ENCODE data around the gene MYOF.
"Not testable (repeated sequence)": the region's sequence is repeated elsewhere in the genome, so short reads cannot be mapped to it uniquely, and the experiment has no call there.

Gene MYOF

DNA sequence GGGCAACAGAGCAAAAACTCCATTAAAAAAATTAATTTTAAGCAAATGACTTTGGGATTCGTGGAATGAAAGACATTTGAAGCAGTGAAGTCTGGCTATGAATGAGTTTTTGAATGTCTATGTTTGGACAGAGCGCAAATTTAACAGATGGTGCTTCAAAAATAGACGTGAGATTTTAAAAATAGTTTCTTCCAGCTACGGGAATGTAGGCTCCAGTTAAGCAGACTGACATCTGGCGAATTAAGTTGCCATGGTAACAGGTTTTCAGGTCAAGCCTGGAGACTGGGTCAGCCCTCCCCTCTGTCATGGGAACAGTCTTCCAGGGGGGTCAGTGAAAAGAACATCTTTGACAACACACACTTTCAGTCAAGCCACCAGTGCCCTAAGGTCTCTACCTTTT lies 62.0 kb downstream of the MYOF start:
- no peak for DNase-seq

DNA sequence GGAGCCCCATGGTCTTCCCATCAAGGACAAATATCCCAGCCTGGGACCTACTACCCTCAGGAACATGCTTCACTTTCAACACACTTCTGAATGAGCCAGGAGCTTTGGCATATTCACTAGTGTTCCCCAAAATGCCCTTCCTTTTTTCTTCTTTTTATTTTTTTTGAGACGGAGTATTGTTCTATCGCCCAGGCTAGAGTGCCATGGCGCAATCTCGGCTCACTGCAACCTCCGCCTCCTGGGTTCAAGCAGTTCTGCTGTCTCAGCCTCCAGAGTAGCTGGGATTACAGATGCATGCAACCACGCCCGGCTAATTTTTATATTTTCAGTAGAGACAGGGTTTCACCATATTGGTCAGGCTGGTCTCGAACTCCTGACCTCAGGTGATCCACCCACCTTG lies 63.1 kb downstream of the MYOF start:
- not testable (repeated sequence) for DNase-seq

DNA sequence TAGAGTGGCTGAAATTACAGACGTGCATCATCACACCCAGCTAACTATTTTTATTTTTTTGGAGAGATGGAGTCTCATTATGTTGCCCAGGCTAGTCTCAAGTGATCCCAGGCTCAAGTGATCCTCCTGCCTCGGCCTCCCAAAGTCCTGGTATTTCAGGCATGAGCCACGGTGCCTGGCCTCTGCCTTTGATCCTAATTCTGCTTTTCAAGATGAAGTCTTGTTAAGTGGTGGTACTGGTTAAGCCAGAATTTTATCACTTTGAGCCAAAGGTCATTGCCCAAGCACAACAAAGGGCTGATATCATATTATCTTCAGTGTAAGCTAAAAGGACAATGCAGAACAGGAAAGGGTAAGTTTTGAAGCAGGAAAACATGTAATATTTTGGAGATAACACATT lies 64.2 kb downstream of the MYOF start:
- DNase-seq: no peak

DNA sequence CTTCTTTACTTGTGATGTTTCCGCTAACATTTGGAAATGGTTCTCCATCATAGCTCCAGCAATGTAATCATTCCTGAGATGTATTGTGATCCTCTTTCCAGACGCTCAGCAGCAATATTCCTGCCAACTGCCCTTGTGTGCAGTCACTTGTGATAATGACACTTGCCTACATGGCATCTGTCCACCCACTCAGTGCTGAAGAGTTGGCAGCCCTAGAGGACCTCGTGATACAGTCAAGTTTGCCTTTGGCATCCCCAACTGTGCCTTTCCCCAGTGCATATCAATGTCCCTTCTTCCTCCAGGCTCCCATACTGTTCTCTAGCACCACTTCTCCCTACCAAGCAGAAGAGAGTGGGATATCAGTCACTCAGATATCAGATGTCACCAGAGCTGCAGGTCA lies 64.9 kb downstream of the MYOF start:
- DNase-seq: no peak

DNA sequence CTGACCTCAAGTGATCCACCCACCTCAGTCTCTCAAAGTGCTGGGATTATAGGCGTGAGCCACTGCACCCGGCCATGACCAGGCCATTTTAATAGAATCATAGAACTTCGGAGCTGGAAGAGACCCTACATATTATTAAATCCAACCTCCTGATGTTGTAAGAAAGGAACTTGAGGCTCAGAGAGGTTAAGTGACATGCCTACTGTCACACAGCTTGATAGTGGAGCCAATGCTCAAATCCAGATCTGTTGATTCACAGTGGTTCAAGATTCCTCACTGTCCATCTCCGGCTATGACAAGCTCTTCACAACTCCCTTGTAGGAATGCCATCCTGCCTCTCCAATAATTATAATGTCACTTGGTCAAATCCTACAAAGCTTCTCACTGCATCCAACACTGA lies 65.3 kb downstream of the MYOF start:
- DNase-seq: no peak

DNA sequence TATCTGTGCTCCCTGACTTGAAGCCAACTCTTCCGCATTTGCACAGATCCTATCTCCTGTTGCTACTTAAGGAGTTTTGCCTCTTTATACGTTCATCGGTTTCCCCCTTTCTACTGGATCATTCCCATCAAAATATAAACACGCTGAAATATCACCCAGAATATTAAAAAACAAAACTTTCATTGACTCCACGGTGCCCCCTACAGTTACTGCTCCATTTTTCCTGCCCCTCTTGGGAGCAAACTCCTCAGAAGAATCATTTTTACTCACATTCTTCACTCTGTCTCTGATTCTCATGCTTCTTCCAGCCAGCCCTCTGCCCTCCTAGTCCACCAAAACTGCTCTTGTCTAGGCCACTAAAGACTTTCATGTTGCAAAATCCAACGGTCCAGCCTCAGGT lies 66.4 kb downstream of the MYOF start:
- DNase-seq: no peak

DNA sequence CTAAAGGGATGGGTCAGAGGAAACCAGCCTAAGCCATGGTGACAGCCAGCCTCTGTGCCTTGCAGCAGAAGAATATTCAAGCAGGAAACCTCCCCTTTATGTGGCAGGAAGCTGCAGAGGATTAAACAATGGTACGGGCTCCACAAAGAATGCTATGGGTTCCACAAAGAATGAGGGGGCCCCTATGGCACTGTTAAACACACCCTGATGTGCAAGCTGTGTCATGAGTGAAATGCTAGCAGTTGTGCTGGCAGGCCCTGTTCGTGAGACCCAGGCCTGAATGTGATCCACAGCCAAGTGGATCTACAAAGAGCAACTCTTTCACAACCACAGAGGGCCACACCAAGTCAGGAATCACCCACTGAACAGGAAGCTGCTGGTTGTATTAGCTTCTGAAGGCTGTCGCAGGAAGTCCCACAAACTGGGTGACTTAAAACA lies 68.9 kb downstream of the MYOF start:
- no peak for DNase-seq

DNA sequence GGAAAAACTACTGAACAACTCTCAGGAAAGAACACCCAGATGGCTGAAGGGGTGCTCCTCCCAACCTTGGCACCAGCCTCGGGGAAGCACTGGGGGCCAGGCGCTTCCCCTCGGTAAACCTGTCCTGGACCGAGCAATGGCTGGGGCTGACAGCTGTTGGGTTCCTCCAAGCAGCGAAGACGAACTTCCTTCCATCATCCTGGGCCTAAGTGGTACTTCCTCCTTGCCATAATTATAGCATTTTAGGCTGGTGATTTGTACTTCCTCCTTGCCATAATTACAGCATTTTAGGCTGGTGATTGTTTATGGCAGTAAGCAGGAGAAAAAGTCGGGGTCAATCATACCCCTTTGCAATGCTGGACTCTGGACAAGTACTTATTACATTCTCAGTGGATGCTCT lies 69.3 kb downstream of the MYOF start:
- no peak for DNase-seq

DNA sequence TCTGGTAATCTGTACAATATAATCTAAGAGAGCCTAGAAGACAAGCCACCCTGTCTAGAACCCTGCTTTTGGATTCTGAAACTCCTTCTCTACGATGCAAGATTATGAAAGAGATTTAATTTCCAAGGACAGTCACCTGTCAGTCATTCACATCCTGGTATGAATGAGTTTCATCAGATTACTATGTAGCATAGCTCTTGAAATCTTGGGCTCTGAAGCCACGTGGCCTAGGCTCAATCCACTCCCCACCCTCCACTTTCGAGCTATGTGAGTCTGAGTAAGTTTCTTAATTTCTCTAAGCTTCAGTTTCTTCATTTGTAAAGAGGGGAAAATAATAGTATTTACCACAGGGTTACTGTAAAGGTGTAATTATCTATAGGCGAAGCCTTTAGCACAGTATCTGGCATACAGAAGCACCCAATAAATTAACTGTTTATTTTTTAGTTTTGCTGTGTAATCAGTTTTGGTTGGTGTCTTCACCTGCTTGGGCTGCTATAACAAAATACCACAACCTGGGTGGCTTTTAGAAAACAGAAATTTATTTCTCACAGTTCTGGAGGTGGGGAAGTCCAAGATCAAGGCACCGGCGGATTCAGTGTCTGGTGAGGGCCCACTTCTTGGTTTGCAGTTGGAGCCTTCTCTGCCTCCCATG lies 71.3 kb downstream of the MYOF start:
- no peak for DNase-seq

DNA sequence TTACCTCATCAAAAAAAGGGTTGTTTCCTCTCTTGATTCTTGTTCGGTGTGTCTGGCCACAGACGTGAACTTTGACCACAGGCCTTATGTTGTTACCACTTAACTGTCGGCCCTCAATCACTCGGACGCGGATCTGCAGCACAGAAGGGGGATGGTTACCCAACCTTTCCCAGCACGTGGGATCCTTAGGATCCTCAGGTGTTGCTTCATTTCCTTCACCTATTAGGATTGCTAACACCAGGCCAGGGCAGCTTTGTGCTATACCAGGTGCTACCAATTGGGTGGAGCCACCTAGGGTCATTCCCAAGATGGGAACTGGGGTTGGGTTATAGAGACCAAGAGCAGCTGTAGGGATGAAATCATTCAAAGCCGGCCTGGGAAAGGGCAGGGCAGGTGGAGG lies 73.4 kb downstream of the MYOF start:
- DNase-seq: no peak

DNA sequence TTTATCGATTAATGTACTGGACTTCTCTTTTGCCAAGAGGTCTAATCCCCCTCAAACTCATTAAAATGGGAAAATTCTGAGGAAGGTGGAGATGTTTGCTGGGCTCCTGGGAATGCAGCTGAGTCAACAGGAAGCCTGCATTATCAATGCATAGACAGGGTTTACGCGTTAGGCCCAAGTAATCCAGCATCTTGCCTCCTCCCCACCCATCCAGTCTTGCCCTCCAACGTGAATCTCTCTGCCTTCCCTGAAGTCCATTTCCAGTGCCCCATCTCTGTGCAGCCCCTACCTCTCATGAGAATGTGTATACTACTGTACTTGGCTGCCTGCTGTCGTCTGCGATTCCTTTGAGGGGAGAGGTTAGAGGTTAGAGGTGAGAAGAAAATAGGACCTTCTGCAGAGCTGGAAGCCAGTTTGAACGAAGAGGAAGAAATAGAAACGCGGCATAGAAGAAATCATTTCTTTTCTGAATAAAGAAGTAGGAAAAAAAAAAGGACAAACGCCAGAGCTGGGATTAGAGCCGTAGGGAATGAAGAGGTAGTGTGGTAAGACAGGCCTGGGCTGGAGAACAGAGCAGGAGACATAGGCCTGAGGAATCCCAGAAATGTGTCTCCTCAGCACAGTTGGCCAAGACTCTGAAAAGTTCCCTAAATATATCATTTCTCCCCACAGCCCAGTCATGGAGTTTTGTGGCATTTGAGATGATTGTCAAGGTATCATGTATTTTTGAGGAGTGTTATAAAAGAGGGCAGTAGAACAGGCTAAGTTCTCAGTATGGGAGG lies 75.6 kb downstream of the MYOF start:
- no peak for DNase-seq

DNA sequence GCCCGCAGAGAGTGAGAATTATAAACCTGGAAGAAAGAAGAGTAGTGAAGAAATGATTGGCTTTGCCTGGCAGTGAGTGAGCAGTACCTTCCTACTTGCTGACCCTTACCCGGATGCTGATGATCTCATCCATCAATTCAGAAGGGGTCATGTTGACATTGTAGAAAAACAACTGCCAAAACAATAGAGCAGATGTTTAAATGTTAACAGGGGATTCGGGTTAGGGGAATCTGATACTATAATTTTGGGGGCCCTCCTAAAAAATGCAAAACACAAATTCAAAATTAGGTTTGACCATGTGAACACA lies 78.1 kb downstream of the MYOF start:
- no peak for DNase-seq

DNA sequence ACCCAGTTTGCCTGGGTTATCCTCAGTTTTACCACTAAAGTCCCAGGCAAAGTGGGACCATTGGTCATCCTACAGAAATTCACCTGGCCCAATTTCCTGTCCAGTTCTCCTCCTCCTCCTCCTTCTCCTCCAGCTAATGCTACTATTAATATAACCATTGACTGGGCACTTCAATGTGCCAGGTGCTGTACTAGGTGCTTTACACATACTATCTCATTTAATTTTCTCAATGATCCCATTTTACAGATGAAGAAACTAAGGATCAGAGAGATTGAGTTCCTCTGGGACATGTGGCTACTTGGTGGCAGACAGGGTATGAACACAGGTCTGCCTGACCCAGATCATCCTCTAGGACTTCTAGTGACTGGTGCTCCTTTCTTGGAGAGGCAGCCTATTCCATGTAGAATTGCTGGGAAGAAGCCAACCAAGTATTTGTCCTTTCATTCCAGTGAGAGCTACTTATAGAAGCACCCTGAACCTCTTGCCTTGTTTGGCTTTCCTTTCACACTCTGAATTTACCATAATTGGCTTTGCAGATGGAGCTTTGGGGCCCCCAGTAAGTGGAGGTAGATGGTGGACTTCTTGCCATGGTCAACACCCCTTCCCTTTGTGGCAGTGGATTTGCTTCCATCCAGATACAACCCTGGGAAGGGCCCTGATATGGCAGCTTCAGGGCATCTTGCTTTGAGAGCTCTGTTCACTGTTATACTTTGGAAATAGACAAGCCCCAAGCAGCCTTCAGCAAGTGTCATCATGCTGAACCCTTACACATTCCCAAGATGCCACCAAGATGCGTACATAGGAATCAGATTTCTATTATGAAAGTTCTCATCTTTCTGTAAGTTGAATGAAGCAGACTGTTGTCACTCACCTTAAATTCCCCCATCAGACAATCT lies 78.7 kb downstream of the MYOF start:
- no peak for DNase-seq

DNA sequence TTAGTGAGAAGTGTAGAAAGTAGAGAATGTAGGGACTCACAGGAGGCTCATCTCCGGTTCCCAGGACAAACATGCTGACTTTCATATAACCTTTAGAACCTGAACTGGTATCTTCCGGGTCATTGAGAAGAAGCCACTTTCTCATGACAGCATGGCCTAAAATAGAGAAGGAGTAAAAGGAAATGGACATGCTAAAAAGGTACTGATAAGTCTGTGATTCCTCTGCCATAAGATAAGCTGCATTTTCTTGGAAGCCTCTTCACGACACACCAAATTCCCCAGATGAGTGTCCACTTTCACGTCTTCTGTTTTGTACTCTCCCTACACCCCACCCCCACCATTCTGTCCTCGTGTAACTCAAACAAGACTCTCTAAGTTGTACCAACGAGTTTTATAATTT lies 79.9 kb downstream of the MYOF start:
- no peak for DNase-seq

DNA sequence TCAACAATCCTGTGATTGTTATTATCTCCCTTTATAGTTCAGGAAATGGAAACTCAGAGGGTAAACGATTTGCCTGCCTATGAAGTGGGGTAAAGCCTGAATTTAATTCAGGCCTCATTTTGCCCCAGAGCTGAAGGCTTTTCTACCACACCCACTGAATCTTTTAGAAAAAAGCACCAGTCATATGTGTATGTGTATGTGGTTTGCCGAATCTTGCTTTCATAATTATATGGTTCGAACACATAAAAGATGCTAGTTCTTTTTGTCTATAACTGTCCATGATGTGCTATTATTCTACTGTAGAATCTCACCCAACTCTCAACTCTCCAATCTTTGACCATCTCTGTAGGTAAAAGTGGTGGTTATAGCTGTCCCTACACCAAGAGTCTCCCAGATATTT lies 83.6 kb downstream of the MYOF start:
- DNase-seq: no peak

DNA sequence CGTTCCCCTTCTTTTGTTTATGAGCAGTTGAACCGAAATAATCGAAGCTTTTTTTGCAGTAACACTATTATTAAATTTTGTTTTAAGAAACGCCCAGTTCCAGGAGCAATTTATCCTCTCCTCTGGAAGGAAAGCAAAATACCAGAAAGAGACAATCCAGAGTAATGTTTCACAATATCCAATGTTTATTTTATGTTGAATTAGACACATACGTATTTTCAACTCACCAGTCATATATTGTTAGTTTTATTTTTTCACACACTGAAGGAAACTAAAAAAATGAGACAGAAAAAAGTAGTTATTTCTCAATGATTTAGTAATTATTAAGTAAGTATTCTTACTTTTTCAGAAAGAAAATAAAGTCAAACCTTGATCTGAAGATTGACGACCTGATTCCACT lies 85.1 kb downstream of the MYOF start:
- no peak for DNase-seq

DNA sequence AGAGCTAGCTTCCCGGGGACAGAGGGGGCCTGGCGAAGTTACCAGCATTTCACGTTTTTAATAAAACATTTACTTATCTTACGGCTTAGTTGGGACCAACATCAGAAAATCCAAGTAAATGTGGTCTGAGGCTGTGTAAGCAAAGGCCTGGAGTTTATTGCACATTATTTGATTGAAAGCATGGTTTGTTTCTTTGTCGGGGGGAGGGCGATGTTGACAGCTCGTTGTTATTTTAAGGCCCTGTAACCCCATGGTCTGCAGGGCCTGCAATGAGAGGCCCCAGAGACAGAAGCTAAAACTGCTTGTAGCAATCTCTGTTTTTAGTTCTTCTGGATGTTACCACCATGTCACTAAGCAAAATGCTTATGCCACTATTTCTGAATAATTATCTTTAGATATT lies 88.9 kb downstream of the MYOF start:
- no peak for DNase-seq

DNA sequence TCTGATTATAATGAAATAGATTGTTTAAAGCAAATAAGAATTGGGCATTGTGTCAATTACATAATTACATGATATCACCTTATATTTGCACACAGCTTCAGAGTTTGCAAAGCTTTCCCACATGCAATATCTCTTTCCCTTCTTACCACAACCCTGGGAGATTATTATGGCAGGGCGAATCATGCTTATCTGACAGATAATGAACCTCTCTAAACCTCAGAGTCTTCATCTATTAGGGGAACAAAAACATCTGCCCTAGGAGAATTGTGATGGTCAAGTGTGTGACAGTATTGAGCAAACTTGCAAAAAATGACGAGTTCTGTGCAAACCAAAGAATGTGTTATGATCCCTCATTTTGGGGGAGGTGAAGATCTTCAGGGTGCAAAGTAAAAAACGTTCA lies 90.0 kb downstream of the MYOF start:
- DNase-seq: no peak

DNA sequence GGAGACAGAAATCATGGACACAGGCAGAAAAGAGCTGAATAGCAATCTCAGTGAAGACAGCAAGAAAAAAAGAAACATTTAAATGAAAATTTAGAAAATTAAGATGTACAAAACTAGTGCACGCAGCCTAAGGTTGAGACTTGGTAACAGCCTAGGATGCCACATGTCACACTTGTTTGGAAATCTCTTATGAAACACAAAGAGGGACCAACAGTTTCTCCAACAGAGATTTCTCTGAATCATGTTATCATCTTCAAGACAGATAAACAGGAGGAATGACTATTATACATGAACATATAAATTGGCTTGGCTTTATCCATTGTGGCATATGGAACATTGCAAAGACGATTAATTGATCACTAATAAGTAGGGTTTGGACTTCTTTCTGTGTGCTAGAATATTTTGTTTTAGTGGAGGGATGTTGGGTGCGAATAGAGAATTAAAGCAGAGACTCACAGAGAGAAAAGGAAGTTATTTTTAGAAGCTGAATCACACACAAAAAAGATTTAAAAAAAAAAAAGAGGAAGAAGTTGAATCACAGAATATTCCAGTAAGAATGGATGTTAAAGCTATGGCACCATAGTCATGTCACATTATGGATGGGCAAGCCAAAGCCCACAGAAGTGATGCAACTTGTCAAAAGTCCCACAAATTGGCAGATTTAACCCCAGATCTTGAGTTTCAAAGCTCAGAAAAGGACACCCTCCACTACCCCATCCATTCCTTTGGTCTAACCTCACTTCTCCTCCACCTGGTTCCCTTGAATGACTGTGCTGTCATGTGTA lies 91.6 kb downstream of the MYOF start:
- DNase-seq: no peak

DNA sequence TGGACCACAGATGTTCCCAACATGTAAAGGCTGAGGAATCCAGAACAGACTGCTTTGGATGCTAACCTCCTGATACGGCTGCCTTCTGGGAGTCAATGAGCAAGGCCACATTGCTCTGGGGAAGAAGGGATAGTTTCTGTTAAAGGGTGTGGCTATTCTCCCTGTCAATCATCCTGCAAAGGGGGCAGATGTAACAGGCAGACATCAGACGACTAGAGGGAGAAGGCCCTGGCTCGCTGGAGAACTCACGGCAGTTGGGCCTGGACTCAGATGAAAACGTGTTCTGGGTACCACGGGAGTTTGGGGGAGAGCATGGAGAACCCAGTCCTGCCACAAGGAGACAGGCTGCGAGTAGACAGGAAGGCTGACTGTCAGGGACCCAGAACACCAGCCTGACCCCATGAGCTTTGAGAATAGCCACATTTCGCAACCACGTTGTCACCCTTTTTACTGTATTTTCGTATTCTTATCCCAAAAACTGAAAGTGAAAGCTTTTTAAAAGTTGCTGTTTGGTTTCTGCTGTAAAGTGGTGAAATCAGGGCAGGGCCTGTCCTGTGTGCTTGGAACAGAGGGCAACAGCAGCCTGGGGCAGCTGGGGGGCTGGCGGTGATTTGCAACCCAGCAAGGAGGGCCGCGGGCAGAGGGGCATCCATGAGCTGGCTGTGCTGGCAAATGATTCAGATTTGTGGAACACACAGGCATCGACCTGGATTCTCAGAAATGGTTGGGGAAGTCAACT lies 95.3 kb downstream of the MYOF start:
- no peak for DNase-seq

DNA sequence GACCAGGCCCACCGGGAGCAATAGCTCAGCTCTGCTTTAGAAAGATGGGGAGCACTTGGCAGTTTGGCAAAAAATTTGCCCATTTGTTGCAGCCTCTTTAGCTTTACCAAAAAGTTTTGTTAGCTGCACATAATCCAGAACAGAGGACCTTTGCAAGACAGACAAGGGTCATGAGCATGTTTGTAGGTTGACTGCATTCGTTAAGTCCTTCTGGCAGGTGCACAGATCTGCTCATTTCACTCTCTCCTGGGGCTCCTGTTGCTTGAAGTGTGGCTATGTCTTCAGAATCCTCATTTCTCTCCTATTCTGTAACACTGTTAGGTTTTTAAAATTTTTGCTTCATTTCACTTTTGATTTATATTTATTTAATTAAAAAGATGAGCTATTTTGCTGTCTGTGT lies 96.8 kb downstream of the MYOF start:
- no peak for DNase-seq

DNA sequence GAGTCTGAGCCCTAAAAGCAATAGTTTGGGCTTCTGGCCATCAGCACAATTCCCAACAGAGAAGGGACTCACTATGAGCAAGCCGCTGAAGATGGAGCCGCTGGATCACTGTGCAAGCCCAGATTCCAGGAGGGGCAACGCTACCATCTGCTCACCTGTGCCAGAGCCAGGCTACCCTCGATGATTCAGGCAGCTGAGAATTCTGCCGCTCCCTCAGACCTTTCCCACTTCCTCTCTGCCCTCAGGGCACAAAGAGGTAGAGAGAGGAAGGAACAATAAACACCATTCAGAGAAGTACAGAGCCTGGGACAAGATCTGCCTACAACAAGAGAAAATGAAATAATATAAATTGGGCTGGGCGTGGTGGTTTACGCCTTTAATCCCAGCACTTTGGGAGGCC lies 98.1 kb downstream of the MYOF start:
- DNase-seq: no peak
